Activated T-cell treated with anti-CD3 and anti-CD28 coated beads for 1 hour (primary cell): Measurements from ENCODE around the gene XCR1.
"Not testable (repeated sequence)": the region's sequence is repeated elsewhere in the genome, so short reads cannot be mapped to it uniquely, and the experiment has no call there.

ENCODE experiments used
- DNase-seq: peaks from one replicate; pipeline ENCODE4 v3.0.0-alpha.2; 2020; ENCODE audit warnings: low read depth

The XCR1 gene, protein sequence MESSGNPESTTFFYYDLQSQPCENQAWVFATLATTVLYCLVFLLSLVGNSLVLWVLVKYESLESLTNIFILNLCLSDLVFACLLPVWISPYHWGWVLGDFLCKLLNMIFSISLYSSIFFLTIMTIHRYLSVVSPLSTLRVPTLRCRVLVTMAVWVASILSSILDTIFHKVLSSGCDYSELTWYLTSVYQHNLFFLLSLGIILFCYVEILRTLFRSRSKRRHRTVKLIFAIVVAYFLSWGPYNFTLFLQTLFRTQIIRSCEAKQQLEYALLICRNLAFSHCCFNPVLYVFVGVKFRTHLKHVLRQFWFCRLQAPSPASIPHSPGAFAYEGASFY

GRCh38 chr3:46027021-46027705 is at the start of gene XCR1:
XCR1 (minus strand) TSS chr3:46027483; CDS start chr3:46021947, 5,536 bp downstream.
- no peak for DNase-seq

- DNase-seq: no peak
Measured at GRCh38 chr3:46076606-46077005, 49.3 kb upstream of the XCR1 start.

GRCh38 chr3:46075816-46076215 is 48.5 kb upstream of the XCR1 start:
- DNase-seq: no peak

DNA sequence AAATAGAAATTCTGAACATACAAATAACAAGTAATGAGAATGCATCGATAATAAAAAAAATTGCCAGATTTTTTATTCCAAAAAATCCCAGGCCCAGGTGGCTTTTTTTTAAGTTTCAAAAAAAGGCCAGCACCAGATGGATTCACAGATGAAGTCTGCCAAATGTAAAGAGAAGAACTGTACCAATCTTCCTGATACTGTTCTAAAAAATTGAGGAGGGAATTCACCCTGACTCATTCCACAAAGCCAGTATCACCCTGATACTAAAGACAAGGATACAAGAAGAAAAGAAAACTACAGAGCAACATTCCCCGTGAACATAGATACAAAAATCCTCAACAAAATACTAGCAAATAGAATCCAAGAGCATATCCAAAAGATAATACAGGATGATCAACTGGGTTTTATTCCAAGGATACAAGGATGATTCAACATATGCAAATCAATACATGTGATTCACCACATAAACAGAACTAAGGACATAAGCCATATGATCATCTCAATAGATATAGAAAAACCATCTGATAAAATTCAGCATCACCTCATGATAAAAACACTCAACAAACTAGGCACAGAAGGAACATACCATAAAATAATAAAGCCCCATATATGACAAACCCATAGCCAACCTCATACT is 44.1 kb upstream of the XCR1 start:
- no peak for DNase-seq

DNA sequence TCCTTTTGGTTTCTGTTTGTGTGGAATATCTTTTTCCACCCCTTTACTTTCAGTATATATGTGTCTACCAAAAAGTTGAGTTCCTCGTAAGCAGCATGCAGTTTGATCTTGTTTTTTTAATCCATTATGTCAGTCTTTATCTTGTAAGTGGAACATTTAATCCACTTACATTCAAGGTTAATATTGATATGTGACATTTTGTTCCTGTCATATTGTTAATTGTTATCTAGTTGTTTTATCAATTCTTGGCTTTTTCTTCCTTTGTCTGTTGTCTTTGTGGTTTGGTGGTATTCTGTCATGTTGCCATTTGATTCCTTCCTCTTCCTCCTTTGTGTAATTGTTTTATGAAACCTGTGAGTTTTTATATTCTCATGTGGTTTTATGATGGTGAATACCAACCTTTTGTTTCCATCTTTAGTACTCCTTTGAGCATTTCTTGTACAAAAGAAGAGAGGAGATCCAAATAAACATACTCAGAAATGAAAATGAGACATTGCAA is 43.4 kb upstream of the XCR1 start:
- no peak for DNase-seq

- DNase-seq: no peak
Measured at GRCh38 chr3:46068501-46068900, 41.2 kb upstream of the XCR1 start.

GRCh38 chr3:46067401-46067800 is 40.1 kb upstream of the XCR1 start:
- no peak for DNase-seq

- no peak for DNase-seq
Measured at GRCh38 chr3:46065750-46066256, 38.5 kb upstream of the XCR1 start.

GRCh38 chr3:46065294-46065705 is 38.0 kb upstream of the XCR1 start:
- peak; percentile 59 for DNase-seq

- no peak for DNase-seq
Measured at GRCh38 chr3:46062679-46063078, 35.4 kb upstream of the XCR1 start.

DNA sequence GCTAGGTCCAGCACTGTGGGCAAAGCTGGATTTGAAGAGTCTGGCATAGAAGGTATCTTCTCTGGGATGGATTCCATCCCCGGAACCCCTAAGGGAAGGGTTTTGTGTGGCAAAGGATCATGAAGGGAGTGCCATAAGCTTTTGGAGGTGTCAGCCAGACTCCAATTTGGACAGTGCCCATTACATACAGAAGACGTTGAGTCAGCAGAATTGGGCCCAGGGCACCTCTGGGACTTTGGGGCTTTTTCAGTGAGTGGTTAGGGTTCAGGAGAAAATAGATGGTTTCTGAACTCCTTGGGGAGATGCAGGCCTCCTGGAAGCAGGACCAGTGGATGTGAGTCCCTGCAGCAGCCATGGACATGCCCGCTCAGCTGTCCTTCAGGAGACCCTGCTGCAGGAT is 34.6 kb upstream of the XCR1 start:
- no peak for DNase-seq

GRCh38 chr3:46061108-46061720 is 33.9 kb upstream of the XCR1 start:
- no peak for DNase-seq

- no peak for DNase-seq
Measured at GRCh38 chr3:46060551-46060950, 33.3 kb upstream of the XCR1 start.

- DNase-seq: no peak
Measured at GRCh38 chr3:46059432-46059831, 32.1 kb upstream of the XCR1 start.

DNA sequence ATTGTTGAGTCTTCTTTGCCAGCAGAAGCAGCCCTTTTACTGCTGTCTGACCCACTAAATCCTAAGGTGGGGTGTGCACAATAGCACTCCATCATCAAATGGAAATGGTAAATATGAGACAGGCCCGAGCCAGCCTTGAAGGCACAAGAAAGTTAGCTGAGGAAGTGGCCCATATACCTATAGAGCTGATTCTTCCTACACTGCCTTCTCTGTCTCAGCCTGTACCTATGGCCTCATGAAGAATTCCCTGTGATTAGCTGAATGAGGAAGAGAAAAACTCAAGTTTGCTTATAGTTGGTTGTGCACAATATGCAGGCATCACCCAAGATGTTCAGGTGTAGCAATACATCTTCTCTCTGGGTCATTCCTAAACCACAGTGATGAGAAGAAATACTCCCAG is 31.7 kb upstream of the XCR1 start:
- DNase-seq: no peak

- DNase-seq: no peak
Measured at GRCh38 chr3:46057716-46058115, 30.4 kb upstream of the XCR1 start.

- DNase-seq: no peak
Measured at GRCh38 chr3:46056686-46057085, 29.4 kb upstream of the XCR1 start.

- DNase-seq: not testable (repeated sequence)
Measured at GRCh38 chr3:46053761-46054515, 26.7 kb upstream of the XCR1 start.

- not testable (repeated sequence) for DNase-seq
Measured at GRCh38 chr3:46053265-46053664, 26.0 kb upstream of the XCR1 start.

GRCh38 chr3:46052531-46052930 is 25.2 kb upstream of the XCR1 start:
- no peak for DNase-seq

GRCh38 chr3:46049093-46049492 is 21.8 kb upstream of the XCR1 start:
- no peak for DNase-seq

GRCh38 chr3:46046231-46046630 is 18.9 kb upstream of the XCR1 start:
- peak; percentile 12 for DNase-seq
